H7 (cell line): ENCODE results near the gene SNRNP35. TPM values are rescaled to one million over a fixed set of nuclear protein-coding genes. Genes with fewer than 3 reads are reported as not detected.
"Not testable (repeated sequence)": the region's sequence is repeated elsewhere in the genome, so short reads cannot be mapped to it uniquely, and the experiment has no call there.

ENCODE experiments used
- DNase-seq: peaks from one replicate; pipeline ENCODE4 v3.0.0; 2012
- H3K27me3 ChIP-seq: 2 replicates; pipeline ENCODE4 v1.6.0; 2011; ENCODE audit warnings: mild to moderate bottlenecking, low read length; ENCODE audit not compliant: control insufficient read depth, insufficient read depth
- H3K36me3 ChIP-seq: replicated peaks from 2 replicates; pipeline ENCODE4 v1.5.1; 2011; ENCODE audit warnings: low read length; ENCODE audit not compliant: control insufficient read depth, insufficient read depth
- H3K4me3 ChIP-seq: 2 replicates; pipeline ENCODE4 v1.5.1; 2011; ENCODE audit warnings: low read depth, mild to moderate bottlenecking, control low read depth, low read length, moderate library complexity; ENCODE audit not compliant: insufficient read depth
- total RNA-seq: library from RNA; depleted of rRNA; stranded (reverse); fragments of >200 nt; shearing (Covaris generic); gene quantifications from 2 replicates; pipeline ENCODE4 v1.2.3, GENCODE V29; 2014

SNRNP35 gene
- total RNA-seq, 1 experiment from 2014 or later = 5.5 TPM

- Histone ChIP-seq H3K4me3 (no peak overlapping the region), H3K36me3 (no peaks in the 10 kb centered on the region), H3K27me3 (peaks cover 5% of the 10 kb centered on the region)
- DNase-seq = no peak
Measured at GRCh38 chr12:123441523-123442164, 16.3 kb upstream of the SNRNP35 start.

- H3K4me3 ChIP-seq = no peak overlapping the region
- DNase-seq = no peak
- H3K36me3 ChIP-seq = no peaks in the 10 kb centered on the region
- no peaks in the 10 kb centered on the region; the same call in 1 of the 2 replicates for H3K27me3 ChIP-seq
Measured at GRCh38 chr12:123442774-123443173, 15.2 kb upstream of the SNRNP35 start.

GRCh38 chr12:123444092-123445026 is 13.6 kb upstream of the SNRNP35 start:
- Histone ChIP-seq H3K4me3 (no peak overlapping the region), H3K27me3 (no peaks in the 10 kb centered on the region), H3K36me3 (no peaks in the 10 kb centered on the region)
- no peak for DNase-seq

- no peak for DNase-seq
- H3K27me3 ChIP-seq = no peaks in the 10 kb centered on the region
- H3K36me3 ChIP-seq = no peaks in the 10 kb centered on the region
- no peak overlapping the region for H3K4me3 ChIP-seq
Measured at GRCh38 chr12:123445388-123446332, 12.3 kb upstream of the SNRNP35 start.

GRCh38 chr12:123446333-123446713 is 11.6 kb upstream of the SNRNP35 start:
- H3K36me3 ChIP-seq = no peaks in the 10 kb centered on the region
- DNase-seq = no peak
- no peaks in the 10 kb centered on the region for H3K27me3 ChIP-seq
- H3K4me3 ChIP-seq = no peak overlapping the region

- Histone ChIP-seq H3K4me3 (no peak overlapping the region), H3K36me3 (no peaks in the 10 kb centered on the region), H3K27me3 (no peaks in the 10 kb centered on the region)
- DNase-seq = no peak
Measured at GRCh38 chr12:123449249-123449733, 8.6 kb upstream of the SNRNP35 start.

GRCh38 chr12:123449856-123450255 is 8.1 kb upstream of the SNRNP35 start:
- DNase-seq = no peak
- Histone ChIP-seq H3K27me3 (no peaks in the 10 kb centered on the region), H3K36me3 (no peaks in the 10 kb centered on the region), H3K4me3 (no peak overlapping the region)

- Histone ChIP-seq H3K36me3 (no peaks in the 10 kb centered on the region), H3K27me3 (no peaks in the 10 kb centered on the region), H3K4me3 (no peak overlapping the region)
- no peak for DNase-seq
Measured at GRCh38 chr12:123450636-123451035, 7.3 kb upstream of the SNRNP35 start.

- not testable (repeated sequence) for H3K4me3 ChIP-seq, DNase-seq, H3K36me3 ChIP-seq, H3K27me3 ChIP-seq
Measured at GRCh38 chr12:123452276-123452550, 5.7 kb upstream of the SNRNP35 start.

GRCh38 chr12:123453165-123453564 is 4.8 kb upstream of the SNRNP35 start:
- DNase-seq = no peak
- H3K36me3 ChIP-seq = no peaks in the 10 kb centered on the region
- no peak overlapping the region for H3K4me3 ChIP-seq
- H3K27me3 ChIP-seq = no peaks in the 10 kb centered on the region

- DNase-seq, H3K27me3 ChIP-seq, H3K36me3 ChIP-seq, H3K4me3 ChIP-seq: not testable (repeated sequence)
Measured at GRCh38 chr12:123463174-123463573, 5.2 kb downstream of the SNRNP35 start.

- no peak overlapping the region for H3K4me3 ChIP-seq
- no peaks in the 10 kb centered on the region; the same call in 1 of the 2 replicates for H3K36me3 ChIP-seq
- H3K27me3 ChIP-seq = no peaks in the 10 kb centered on the region
- DNase-seq = no peak
Measured at GRCh38 chr12:123465084-123465483, 7.1 kb downstream of the SNRNP35 start.

GRCh38 chr12:123468786-123469185 is 10.8 kb downstream of the SNRNP35 start:
- H3K27me3 ChIP-seq = no peaks in the 10 kb centered on the region
- H3K4me3 ChIP-seq = no peak overlapping the region
- peaks cover 4% of the 10 kb centered on the region for H3K36me3 ChIP-seq
- DNase-seq = no peak

GRCh38 chr12:123469978-123470377 is 12.0 kb downstream of the SNRNP35 start:
- no peaks in the 10 kb centered on the region for H3K27me3 ChIP-seq
- H3K36me3 ChIP-seq = peaks cover 4% of the 10 kb centered on the region
- no peak for DNase-seq
- H3K4me3 ChIP-seq = no peak overlapping the region
